ENCODE results near the gene HMBS.
A peak's percentile ranks its signal among the peaks of the same experiment; 100 is the strongest.
"Not testable (repeated sequence)": the region's sequence is repeated elsewhere in the genome, so short reads cannot be mapped to it uniquely, and the experiment has no call there.

The HMBS gene

GRCh38 chr11:119084663-119085436 is at the start of gene HMBS:
TSS of gene HMBS (plus strand) at chr11:119084881. CDS start at chr11:119085034, 153 bp downstream.
- DNase-seq = peak; percentile 97
- TF ChIP-seq POLR2A (IDR thresholded peaks at IDR 0.05; ENCODE audit: low read length) (peak; percentile 87), GATA1 (IDR thresholded peaks at IDR 0.05; ENCODE audit: low read depth, low read length) (no peak)

- no peak for DNase-seq
- TF ChIP-seq POLR2A (IDR thresholded peaks at IDR 0.05; ENCODE audit: low read length) = no peak
- no peak for TF ChIP-seq GATA1 (IDR thresholded peaks at IDR 0.05; ENCODE audit: low read depth, low read length)
These were observed 45.8 kb upstream of the HMBS start for GRCh38 chr11:119038884-119039283.

GRCh38 chr11:119039471-119039870 is 45.2 kb upstream of the HMBS start:
- not testable (repeated sequence) for DNase-seq

GRCh38 chr11:119041821-119042514 is 42.7 kb upstream of the HMBS start:
- DNase-seq = no peak
- no peak for TF ChIP-seq POLR2A (IDR thresholded peaks at IDR 0.05; ENCODE audit: low read length)
- TF ChIP-seq GATA1 (IDR thresholded peaks at IDR 0.05; ENCODE audit: low read depth, low read length) = no peak

GRCh38 chr11:119042927-119043326 is 41.8 kb upstream of the HMBS start:
- DNase-seq = no peak
- TF ChIP-seq POLR2A (IDR thresholded peaks at IDR 0.05; ENCODE audit: low read length) (no peak), GATA1 (IDR thresholded peaks at IDR 0.05; ENCODE audit: low read depth, low read length) (no peak)

GRCh38 chr11:119044708-119045107 is 40.0 kb upstream of the HMBS start:
- DNase-seq = no peak
- no peak for TF ChIP-seq GATA1 (IDR thresholded peaks at IDR 0.05; ENCODE audit: low read depth, low read length)
- TF ChIP-seq POLR2A (IDR thresholded peaks at IDR 0.05; ENCODE audit: low read length) = no peak

- no peak for DNase-seq
- TF ChIP-seq GATA1 (IDR thresholded peaks at IDR 0.05; ENCODE audit: low read depth, low read length) = no peak
- no peak for TF ChIP-seq POLR2A (IDR thresholded peaks at IDR 0.05; ENCODE audit: low read length)
These were observed 38.2 kb upstream of the HMBS start for GRCh38 chr11:119046489-119046888.

- no peak for DNase-seq
- TF ChIP-seq POLR2A (IDR thresholded peaks at IDR 0.05; ENCODE audit: low read length) (no peak), GATA1 (IDR thresholded peaks at IDR 0.05; ENCODE audit: low read depth, low read length) (no peak)
These were observed 37.5 kb upstream of the HMBS start for GRCh38 chr11:119047205-119047604.

GRCh38 chr11:119048644-119049043 is 36.0 kb upstream of the HMBS start:
- TF ChIP-seq GATA1 (IDR thresholded peaks at IDR 0.05; ENCODE audit: low read depth, low read length) (no peak), POLR2A (IDR thresholded peaks at IDR 0.05; ENCODE audit: low read length) (no peak)
- DNase-seq = no peak

- TF ChIP-seq POLR2A (IDR thresholded peaks at IDR 0.05; ENCODE audit: low read length) = no peak
- no peak for TF ChIP-seq GATA1 (IDR thresholded peaks at IDR 0.05; ENCODE audit: low read depth, low read length)
These were observed 35.6 kb upstream of the HMBS start for GRCh38 chr11:119049081-119049480.

GRCh38 chr11:119051440-119052162 is 33.1 kb upstream of the HMBS start:
- TF ChIP-seq GATA1 (IDR thresholded peaks at IDR 0.05; ENCODE audit: low read depth, low read length) (no peak), POLR2A (IDR thresholded peaks at IDR 0.05; ENCODE audit: low read length) (no peak)
- no peak for DNase-seq

More at GRCh38 chr11:119049081-119049480, 35.6 kb upstream of the HMBS start:
- DNase-seq = no peak

GRCh38 chr11:119052163-119052814 is 32.4 kb upstream of the HMBS start:
- no peak for TF ChIP-seq GATA1 (IDR thresholded peaks at IDR 0.05; ENCODE audit: low read depth, low read length)
- no peak for TF ChIP-seq POLR2A (IDR thresholded peaks at IDR 0.05; ENCODE audit: low read length)
- DNase-seq = no peak

GRCh38 chr11:119054418-119054817 is 30.3 kb upstream of the HMBS start:
- DNase-seq = no peak
- TF ChIP-seq POLR2A (IDR thresholded peaks at IDR 0.05; ENCODE audit: low read length) (no peak), GATA1 (IDR thresholded peaks at IDR 0.05; ENCODE audit: low read depth, low read length) (no peak)

GRCh38 chr11:119055901-119056300 is 28.8 kb upstream of the HMBS start:
- peak; percentile 49 to 66 for DNase-seq
- no peak for TF ChIP-seq GATA1 (IDR thresholded peaks at IDR 0.05; ENCODE audit: low read depth, low read length)
- TF ChIP-seq POLR2A (IDR thresholded peaks at IDR 0.05; ENCODE audit: low read length) = no peak
